NCI-H2196 treated with DMSO at 0.1 percent for 48 hours (cell line): ENCODE results near the gene C10orf53.

ENCODE experiments used
- DNase-seq: peaks from one replicate; lab custom pipeline; 2025; ENCODE audit not compliant: unreplicated experiment; lab: John Stamatoyannopoulos, UW

The C10orf53 gene

GRCh38 chr10:49737474-49738201 is 58.2 kb downstream of the C10orf53 start:
- no peak for DNase-seq

GRCh38 chr10:49738616-49739360 is 59.3 kb downstream of the C10orf53 start:
- no peak for DNase-seq

GRCh38 chr10:49739426-49739825 is 60.0 kb downstream of the C10orf53 start:
- no peak for DNase-seq

GRCh38 chr10:49740346-49741107 is 61.1 kb downstream of the C10orf53 start:
- no peak for DNase-seq

GRCh38 chr10:49741108-49741995 is 61.9 kb downstream of the C10orf53 start:
- DNase-seq = no peak

GRCh38 chr10:49742683-49743463 is 63.4 kb downstream of the C10orf53 start:
- no peak for DNase-seq

- no peak for DNase-seq
These were observed 64.1 kb downstream of the C10orf53 start for GRCh38 chr10:49743464-49744075.

- DNase-seq = no peak
These were observed 64.7 kb downstream of the C10orf53 start for GRCh38 chr10:49744091-49744685.

GRCh38 chr10:49744924-49745605 is 65.6 kb downstream of the C10orf53 start:
- no peak for DNase-seq

GRCh38 chr10:49745756-49746155 is 66.3 kb downstream of the C10orf53 start:
- no peak for DNase-seq

GRCh38 chr10:49746626-49747302 is 67.3 kb downstream of the C10orf53 start:
- DNase-seq = no peak
